NK-92 treated with Interleukin-12 subunit alpha and Interleukin-12 subunit beta, amount 100 ng/mL, for 24 hours (cell line): Measurements from ENCODE around the gene SEPTIN5.
"Not testable (repeated sequence)": the region's sequence is repeated elsewhere in the genome, so short reads cannot be mapped to it uniquely, and the experiment has no call there.

Experiments
- DNase-seq: peaks from one replicate; lab custom pipeline; 2025; lab: John Stamatoyannopoulos, UW

The SEPTIN5 gene

GRCh38 chr22:19680911-19681862 lies 33.1 kb upstream of the SEPTIN5 start:
- no peak for DNase-seq

- DNase-seq: no peak
Observed at GRCh38 chr22:19681863-19682245, 32.4 kb upstream of the SEPTIN5 start.

GRCh38 chr22:19686946-19687345 lies 27.4 kb upstream of the SEPTIN5 start:
- DNase-seq: no peak

- DNase-seq: no peak
Observed at GRCh38 chr22:19687561-19688300, 26.6 kb upstream of the SEPTIN5 start.

- DNase-seq: no peak
Observed at GRCh38 chr22:19688301-19689290, 25.7 kb upstream of the SEPTIN5 start.

GRCh38 chr22:19689408-19689807 lies 24.9 kb upstream of the SEPTIN5 start:
- no peak for DNase-seq

GRCh38 chr22:19691007-19691720 lies 23.1 kb upstream of the SEPTIN5 start:
- DNase-seq: no peak

- no peak for DNase-seq
Observed at GRCh38 chr22:19691721-19692341, 22.5 kb upstream of the SEPTIN5 start.

- DNase-seq: no peak
Observed at GRCh38 chr22:19693581-19693980, 20.7 kb upstream of the SEPTIN5 start.

GRCh38 chr22:19693981-19694670 lies 20.2 kb upstream of the SEPTIN5 start:
- no peak for DNase-seq

- no peak for DNase-seq
Observed at GRCh38 chr22:19694696-19695095, 19.6 kb upstream of the SEPTIN5 start.

- DNase-seq: no peak
Observed at GRCh38 chr22:19696504-19697276, 17.6 kb upstream of the SEPTIN5 start.

- not testable (repeated sequence) for DNase-seq
Observed at GRCh38 chr22:19697871-19698270, 16.4 kb upstream of the SEPTIN5 start.

- no peak for DNase-seq
Observed at GRCh38 chr22:19700790-19701419, 13.4 kb upstream of the SEPTIN5 start.

GRCh38 chr22:19701420-19702145 lies 12.7 kb upstream of the SEPTIN5 start:
- no peak for DNase-seq

GRCh38 chr22:19703869-19704268 lies 10.4 kb upstream of the SEPTIN5 start:
- no peak for DNase-seq

- DNase-seq: no peak
Observed at GRCh38 chr22:19704355-19705015, 9.8 kb upstream of the SEPTIN5 start.
